Peyer's patch (tissue), 4 donors: ENCODE data around the gene LENG1. TPM values are rescaled to one million over a fixed set of nuclear protein-coding genes. Genes with fewer than 3 reads are reported as not detected.

Experiments used
- DNase-seq, 3 donors: peaks; one replicate each; pipeline ENCODE4 v3.0.0-alpha.2; 2017 to 2019
- H3K27ac ChIP-seq, 4 donors: fragments of 200-600 bp; sonication (generic); one replicate each; pipeline ENCODE4 v1.5.1; 2016 to 2019
- H3K27me3 ChIP-seq, 2 donors: fragments of 200-600 bp; sonication (generic); one replicate each; pipeline ENCODE4 v1.5.1; 2019
- H3K36me3 ChIP-seq, 3 donors: fragments of 200-600 bp; sonication (generic); one replicate each; pipeline ENCODE4 v1.5.1; 2016 to 2019
- H3K4me1 ChIP-seq, 4 donors: fragments of 200-600 bp; sonication (generic); one replicate each; pipeline ENCODE4 v1.5.1; 2016 to 2019
- H3K4me3 ChIP-seq, 4 donors: fragments of 200-600 bp; sonication (generic); 1 replicate in 3 of 4; 2 replicates in 1 of 4; pipeline ENCODE4 v1.5.1; 2016 to 2019; ENCODE audit warnings: mild to moderate bottlenecking in 1 of 4
- H3K9me3 ChIP-seq, 4 donors: fragments of 200-600 bp; sonication (generic); one replicate each; pipeline ENCODE4 v1.5.1; 2016 to 2019; ENCODE audit warnings: mild to moderate bottlenecking in 1 of 4
- CTCF ChIP-seq, 6 experiments: fragments of 450-650 bp in 4 of 6; fragments of 200-600 bp in 2 of 6; sonication (generic) in 1 of 6; IDR thresholded peaks; one replicate each; pipeline ENCODE4 v1.5.1; 2017 to 2019; ENCODE audit warnings: antibody characterized with exemption in 6 of 6, mild to moderate bottlenecking in 3 of 6, moderate library complexity in 1 of 6
- POLR2A ChIP-seq, 2 donors: fragments of 450-650 bp; IDR thresholded peaks; one replicate each; pipeline ENCODE4 v1.5.1; 2017; ENCODE audit warnings: antibody characterized with exemption in 2 of 2, mild to moderate bottlenecking in 2 of 2, moderate library complexity in 2 of 2
- total RNA-seq, 4 donors: library from RNA; depleted of rRNA; stranded (reverse); fragments of >200 nt; gene quantifications; one replicate each; pipeline ENCODE4 v1.1.0, GENCODE V29; 2016

The LENG1 gene
- total RNA-seq, 4 donors from 2014 or later = 2.9 to 28.9 (median 6.8) TPM

DNA sequence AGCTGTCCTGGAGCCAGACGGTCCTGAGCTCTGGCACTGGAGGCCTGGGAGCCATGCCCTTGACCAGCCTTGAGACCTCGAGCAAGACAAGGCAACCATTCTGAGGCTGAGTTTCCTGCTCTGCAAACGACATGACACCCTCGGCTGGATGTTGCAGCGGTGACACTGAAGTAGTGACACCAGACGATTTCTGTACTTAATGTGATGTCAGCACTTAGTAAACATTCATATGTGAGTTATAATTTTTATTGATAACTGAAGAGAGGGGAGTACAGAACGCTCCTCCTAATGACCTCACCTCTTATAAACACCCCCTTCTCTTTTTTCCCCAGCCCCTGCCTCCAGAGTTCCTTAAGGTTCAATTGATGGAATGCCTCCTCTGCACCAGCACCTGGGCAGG is 51.0 kb downstream of the LENG1 start:
- H3K27ac ChIP-seq = no peak overlapping the region
- H3K4me3 ChIP-seq = no peak overlapping the region
- H3K27me3 ChIP-seq = no peaks in the 10 kb centered on the region
- H3K4me1 ChIP-seq = peaks cover 0 to 16% (median 3%) of the 10 kb centered on the region in 4 donors
- H3K36me3 ChIP-seq = peaks cover 0 to 63% (median 0%) of the 10 kb centered on the region in 3 donors
- H3K9me3 ChIP-seq = no peaks in the 10 kb centered on the region
- no peak for DNase-seq
- TF ChIP-seq POLR2A (IDR thresholded peaks at IDR 0.05) (no peak), CTCF (IDR thresholded peaks at IDR 0.05) (no peak)

- Histone ChIP-seq H3K9me3 (no peaks in the 10 kb centered on the region), H3K27ac (no peak overlapping the region), H3K27me3 (no peaks in the 10 kb centered on the region), H3K4me1 (peaks cover 0 to 17% (median 7%) of the 10 kb centered on the region in 4 donors), H3K36me3 (peaks cover 0 to 61% (median 0%) of the 10 kb centered on the region in 3 donors), H3K4me3 (no peak overlapping the region)
- peak in 1 of 3 donors; percentile 42 for DNase-seq
- TF ChIP-seq POLR2A (IDR thresholded peaks at IDR 0.05) (no peak), CTCF (IDR thresholded peaks at IDR 0.05) (no peak)
Measured at GRCh38 chr19:54107876-54108490, 51.5 kb downstream of the LENG1 start.

- TF ChIP-seq POLR2A (IDR thresholded peaks at IDR 0.05) = no peak
- TF ChIP-seq CTCF (IDR thresholded peaks at IDR 0.05) = no peak
- H3K27ac ChIP-seq = no peak overlapping the region
- peaks cover 0 to 17% (median 7%) of the 10 kb centered on the region in 4 donors for H3K4me1 ChIP-seq
- no peaks in the 10 kb centered on the region for H3K27me3 ChIP-seq
- DNase-seq = peak in 1 of 3 donors; percentile 42
- H3K36me3 ChIP-seq = peaks cover 0 to 61% (median 0%) of the 10 kb centered on the region in 3 donors
- no peak overlapping the region for H3K4me3 ChIP-seq
- H3K9me3 ChIP-seq = no peaks in the 10 kb centered on the region
Measured at GRCh38 chr19:54106716-54107115, 52.8 kb downstream of the LENG1 start.

DNA sequence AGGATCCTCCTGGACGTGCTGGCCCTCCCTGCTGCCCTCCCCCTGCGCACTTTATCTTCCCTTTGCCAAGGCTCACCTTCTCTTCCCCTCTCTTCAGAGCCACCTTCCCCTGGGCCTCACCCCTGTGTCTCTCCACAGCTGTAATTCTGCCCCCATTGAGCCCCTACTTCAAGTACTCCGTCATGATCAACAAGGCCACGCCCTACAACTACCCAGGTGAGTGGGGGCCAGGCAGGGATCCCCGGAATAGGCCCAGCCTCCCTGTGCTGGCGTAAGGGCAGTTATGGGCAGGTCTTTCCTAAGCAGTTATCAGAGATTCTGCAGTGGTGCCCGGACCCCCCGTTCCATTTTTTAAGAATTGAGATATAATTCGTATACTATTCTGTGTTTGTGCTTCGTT is 53.7 kb downstream of the LENG1 start:
- Histone ChIP-seq H3K27ac (no peak overlapping the region), H3K27me3 (no peaks in the 10 kb centered on the region), H3K4me3 (no peak overlapping the region), H3K36me3 (peaks cover 0 to 56% (median 0%) of the 10 kb centered on the region in 3 donors), H3K9me3 (no peaks in the 10 kb centered on the region), H3K4me1 (peaks cover 0 to 17% (median 7%) of the 10 kb centered on the region in 4 donors)
- TF ChIP-seq POLR2A (IDR thresholded peaks at IDR 0.05) (no peak), CTCF (IDR thresholded peaks at IDR 0.05) (no peak)
- peak in 1 of 3 donors; percentile 9 for DNase-seq

Other genes with a start within 250 kb of the LENG1 start
- gene CACNG8, start 196.8 kb downstream of the LENG1 start, total RNA-seq = not detected
- gene CACNG6, start 168.1 kb downstream of the LENG1 start, total RNA-seq = not detected
- not detected for gene VSTM1, start 95.8 kb downstream of the LENG1 start, total RNA-seq
- gene TARM1, start 78.4 kb downstream of the LENG1 start, total RNA-seq = not detected
- 1 to 10 TPM in 1 of 4 donors, under 1 TPM in 1, not detected in 2; 0.70 to 1.7 TPM for gene OSCAR, start 58.9 kb downstream of the LENG1 start, total RNA-seq
- gene NDUFA3, start 56.9 kb downstream of the LENG1 start, total RNA-seq = 100 to 1,000 TPM in 1 of 4 donors, 10 to 100 TPM in 3; 40.6 to 156 (median 45.7) TPM
- gene TFPT, start 44.1 kb downstream of the LENG1 start, total RNA-seq = 10 to 100 TPM in 2 of 4 donors, 1 to 10 TPM in 2; 9.3 to 15.7 (median 10.6) TPM
- gene PRPF31, start 44.0 kb downstream of the LENG1 start, total RNA-seq = 10 to 100 TPM; 23.3 to 75.1 (median 41.4) TPM
- 10 to 100 TPM; 26.1 to 99.9 (median 38.9) TPM for gene CNOT3, start 22.0 kb downstream of the LENG1 start, total RNA-seq
- gene TMC4, start 13.4 kb upstream of the LENG1 start, total RNA-seq = 100 to 1,000 TPM in 3 of 4 donors, 10 to 100 TPM in 1; 38.0 to 281 (median 232) TPM
- 100 to 1,000 TPM in 3 of 4 donors, 10 to 100 TPM in 1; 85.8 to 370 (median 245) TPM for gene MBOAT7, start 29.9 kb upstream of the LENG1 start, total RNA-seq
- 10 to 100 TPM; 29.7 to 50.4 (median 42.2) TPM for gene TSEN34, start 31.6 kb upstream of the LENG1 start, total RNA-seq
- gene RPS9, start 41.1 kb upstream of the LENG1 start, total RNA-seq = 1,000 to 10,000 TPM in 2 of 4 donors, 100 to 1,000 TPM in 2; 712 to 1,604 (median 941) TPM
- gene LILRB3, start 63.3 kb upstream of the LENG1 start, total RNA-seq = 10 to 100 TPM in 1 of 4 donors, 1 to 10 TPM in 2, not detected in 1; 3.1 to 16.5 (median 5.6) TPM
- gene LILRA6, start 83.1 kb upstream of the LENG1 start, total RNA-seq = 1 to 10 TPM in 2 of 4 donors, not detected in 2; 1.1 to 1.5 TPM
- gene LILRB5, start 97.6 kb upstream of the LENG1 start, total RNA-seq = 10 to 100 TPM in 2 of 4 donors, 1 to 10 TPM in 2; 6.1 to 17.6 (median 9.7) TPM
- gene LILRB2, start 121.4 kb upstream of the LENG1 start, total RNA-seq = 10 to 100 TPM in 1 of 4 donors, 1 to 10 TPM in 1, under 1 TPM in 2; 0.53 to 11.6 (median 1.6) TPM
- 1 to 10 TPM in 2 of 4 donors, not detected in 2; 1.9 to 4.1 TPM for gene LILRA5, start 153.4 kb upstream of the LENG1 start, total RNA-seq
- not detected for gene LILRA4, start 179.4 kb upstream of the LENG1 start, total RNA-seq
- gene LAIR1, start 205.2 kb upstream of the LENG1 start, total RNA-seq = 10 to 100 TPM in 2 of 4 donors, 1 to 10 TPM in 2; 2.6 to 51.2 (median 10.0) TPM